H1 (cell line): ENCODE measurements around the gene ALPI. TPM values are rescaled to one million over a fixed set of nuclear protein-coding genes. Genes with fewer than 3 reads are reported as not detected.

Experiments used
- MAX ChIP-seq: IDR thresholded peaks from 2 replicates; pipeline ENCODE4 v1.6.1; 2012; ENCODE audit warnings: inconsistent platforms
- polyA plus RNA-seq, 7 experiments: library from polyadenylated mRNA; depleted of rRNA in 3 of 7; stranded (reverse) in 5 of 7; unstranded in 2 of 7; fragments of >200 nt in 5 of 7; fragments of 200-250 nt in 2 of 7; gene quantifications; 1 replicate in 5 of 7; 2 replicates in 1 of 7; 4 replicates in 1 of 7; pipeline versions ENCODE4 v1.2.1 to v1.2.3, GENCODE V29; 2011 to 2013; ENCODE audit warnings: missing spikeins in 2 of 7, mixed read lengths in 2 of 7
- total RNA-seq: library from RNA; stranded (reverse); fragmentation: NEBNext Ultra II Directional; extraction: Animal tissue kit (Norgen Biotek cat#: 25700); gene quantifications from 2 replicates; pipeline ENCODE4 v1.2.1, GENCODE V29; 2021

The ALPI gene
- total and polyA plus RNA-seq, 2 of the 8 experiments (the other 6 are each of a cell fraction or from before 2014, with no cell fraction given): not detected

GRCh38 chr2:232477751-232478510 is 22.0 kb downstream of the ALPI start (continued):
- no peak for TF ChIP-seq MAX
